ENCODE measurements around the gene CUX1. TPM values are rescaled to one million over a fixed set of nuclear protein-coding genes. Genes with fewer than 3 reads are reported as not detected.

The CUX1 gene
- total RNA-seq, 1 donor from 2014 or later, result 56.5 TPM

DNA sequence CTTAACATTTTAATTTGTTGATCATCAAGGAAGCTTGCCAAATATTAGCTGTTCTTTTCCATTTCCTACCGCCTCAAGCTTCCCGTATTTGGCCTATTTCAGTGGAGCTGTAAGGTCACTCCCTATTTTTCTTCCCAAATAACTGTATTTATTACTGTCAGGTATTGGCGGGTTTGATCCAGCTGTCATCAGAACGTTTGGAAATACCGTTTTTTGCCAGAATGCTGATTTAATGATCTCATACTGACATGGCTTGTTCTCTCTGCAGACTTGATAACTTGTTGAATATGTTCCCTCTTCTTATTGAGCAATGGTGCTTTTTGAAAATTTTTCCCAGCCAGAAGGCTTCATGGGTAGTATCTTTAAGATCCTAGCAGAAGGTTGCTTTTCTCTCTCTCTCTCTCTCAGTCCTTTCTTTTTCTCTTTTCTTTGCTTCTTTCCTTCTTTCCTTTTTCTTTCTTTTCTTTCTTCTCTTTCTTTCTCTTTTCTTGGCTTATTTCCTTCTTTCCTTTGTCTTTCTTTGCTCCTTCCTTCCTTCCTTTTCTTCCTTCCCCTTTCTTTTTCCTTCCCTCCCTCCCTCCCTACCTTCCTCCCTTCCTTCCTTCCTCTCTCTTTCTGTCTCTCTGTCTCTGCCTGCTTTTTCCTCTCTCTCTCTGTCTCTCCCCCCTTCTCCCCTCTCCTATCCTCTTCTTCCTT, 42.1 kb downstream of the CUX1 start:
- Mint-ChIP-seq H3K27me3 (ENCODE audit: unreplicated experiment) (peaks cover 2% of the 10 kb centered on the region), H3K4me3 (ENCODE audit: unreplicated experiment) (no peak overlapping the region), H3K4me1 (ENCODE audit: low read depth, unreplicated experiment) (peaks cover 34% of the 10 kb centered on the region), H3K36me3 (ENCODE audit: unreplicated experiment) (no peaks in the 10 kb centered on the region), H3K9me3 (ENCODE audit: unreplicated experiment) (peaks cover 2% of the 10 kb centered on the region), H3K27ac (ENCODE audit: unreplicated experiment) (no peak overlapping the region)
- TF ChIP-seq CTCF (IDR thresholded peaks at IDR 0.05; ENCODE audit: partially characterized antibody, unreplicated experiment), result no peak
- DNase-seq, result no peak

- peak overlapping the region; percentile 30 for H3K27ac Mint-ChIP-seq (ENCODE audit: unreplicated experiment)
- H3K27me3 Mint-ChIP-seq (ENCODE audit: unreplicated experiment), result peaks cover 2% of the 10 kb centered on the region
- no peak overlapping the region for H3K4me3 Mint-ChIP-seq (ENCODE audit: unreplicated experiment)
Measured at GRCh38 chr7:101860316-101861217, 43.1 kb downstream of the CUX1 start.

GRCh38 chr7:101861218-101861775, 43.9 kb downstream of the CUX1 start:
- H3K9me3 Mint-ChIP-seq (ENCODE audit: unreplicated experiment), result peaks cover 4% of the 10 kb centered on the region
- TF ChIP-seq CTCF (IDR thresholded peaks at IDR 0.05; ENCODE audit: partially characterized antibody, unreplicated experiment), result no peak
- H3K27ac Mint-ChIP-seq (ENCODE audit: unreplicated experiment), result no peak overlapping the region
- peaks cover 2% of the 10 kb centered on the region for H3K27me3 Mint-ChIP-seq (ENCODE audit: unreplicated experiment)
- DNase-seq, result no peak
- no peaks in the 10 kb centered on the region for H3K36me3 Mint-ChIP-seq (ENCODE audit: unreplicated experiment)
- peaks cover 37% of the 10 kb centered on the region for H3K4me1 Mint-ChIP-seq (ENCODE audit: low read depth, unreplicated experiment)
- H3K4me3 Mint-ChIP-seq (ENCODE audit: unreplicated experiment), result no peak overlapping the region

More at GRCh38 chr7:101860316-101861217, 43.1 kb downstream of the CUX1 start:
- DNase-seq, result no peak
- no peak for TF ChIP-seq CTCF (IDR thresholded peaks at IDR 0.05; ENCODE audit: partially characterized antibody, unreplicated experiment)
- Mint-ChIP-seq H3K36me3 (ENCODE audit: unreplicated experiment) (no peaks in the 10 kb centered on the region), H3K9me3 (ENCODE audit: unreplicated experiment) (peaks cover 2% of the 10 kb centered on the region), H3K4me1 (ENCODE audit: low read depth, unreplicated experiment) (peaks cover 39% of the 10 kb centered on the region)

DNA sequence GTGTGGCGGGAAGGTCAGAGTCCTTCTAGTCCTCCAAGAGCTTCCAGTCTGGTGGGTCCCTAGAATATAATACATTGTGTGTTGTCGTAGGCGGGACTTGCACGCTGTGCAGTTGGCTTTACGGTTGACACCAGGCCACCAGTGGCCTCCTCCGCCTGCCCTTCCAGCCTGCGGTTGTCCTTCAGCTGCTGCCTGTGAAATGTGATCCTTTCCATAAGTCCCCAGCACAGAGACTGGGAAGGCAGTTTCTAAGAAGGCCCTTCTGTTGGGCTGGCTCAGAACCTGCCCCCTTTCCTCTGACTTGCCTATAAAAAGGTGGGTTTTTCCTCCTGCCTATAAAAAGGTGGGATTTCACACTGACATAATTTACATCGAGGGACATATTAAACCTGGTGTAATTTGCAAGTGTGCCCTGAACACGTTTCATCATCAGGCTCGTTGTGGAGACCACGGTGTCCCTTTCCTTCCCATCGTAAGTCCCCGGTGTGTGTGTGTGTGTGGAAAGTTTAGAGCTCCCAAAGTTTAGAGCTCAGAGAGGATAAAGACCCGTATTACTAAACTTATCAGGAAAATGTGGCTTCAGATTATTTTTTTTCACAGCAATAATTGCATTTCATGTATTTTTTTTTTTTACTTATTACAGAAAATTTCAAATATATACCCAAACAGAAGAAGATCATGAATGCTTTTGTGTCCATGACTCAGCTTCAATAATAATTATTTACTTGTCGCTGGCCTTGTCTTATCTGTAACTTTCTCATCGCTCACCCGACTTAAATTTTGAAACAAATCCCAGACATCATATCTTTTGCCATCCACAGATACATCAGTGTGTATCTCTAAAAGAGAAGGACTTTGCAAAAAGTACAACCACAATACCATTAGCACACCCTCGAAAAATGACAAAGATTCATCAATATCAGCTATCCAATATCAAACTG, 45.1 kb downstream of the CUX1 start:
- no peaks in the 10 kb centered on the region for H3K27me3 Mint-ChIP-seq (ENCODE audit: unreplicated experiment)
- DNase-seq, result peak; percentile 43
- no peaks in the 10 kb centered on the region for H3K36me3 Mint-ChIP-seq (ENCODE audit: unreplicated experiment)
- TF ChIP-seq CTCF (IDR thresholded peaks at IDR 0.05; ENCODE audit: partially characterized antibody, unreplicated experiment), result no peak
- H3K9me3 Mint-ChIP-seq (ENCODE audit: unreplicated experiment), result peaks cover 4% of the 10 kb centered on the region
- peak overlapping the region; percentile 70 for H3K27ac Mint-ChIP-seq (ENCODE audit: unreplicated experiment)
- H3K4me1 Mint-ChIP-seq (ENCODE audit: low read depth, unreplicated experiment), result peaks cover 31% of the 10 kb centered on the region
- H3K4me3 Mint-ChIP-seq (ENCODE audit: unreplicated experiment), result no peak overlapping the region
